ENCODE measurements around the gene PRKCZ. TPM values are rescaled to one million over a fixed set of nuclear protein-coding genes. Genes with fewer than 3 reads are reported as not detected.

Gene PRKCZ
- total RNA-seq, 1 experiment from 2014 or later: 45.9 TPM

DNA sequence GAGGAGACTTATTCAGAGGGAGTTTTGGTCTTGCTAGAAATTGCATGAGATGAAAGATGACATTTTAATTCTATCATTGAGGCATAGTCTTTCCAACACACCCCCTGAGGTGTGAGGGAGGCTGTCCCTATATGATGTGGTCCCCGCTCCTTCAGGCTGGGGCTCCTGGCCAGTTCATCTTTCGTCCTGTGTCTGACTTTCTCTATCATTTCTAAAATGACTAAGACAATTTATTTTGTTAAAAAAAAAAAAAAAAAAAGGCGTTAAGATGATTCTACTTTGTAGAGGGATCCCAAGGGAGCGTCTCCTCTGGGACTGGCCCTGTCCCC lies 50.5 kb downstream of the PRKCZ start:
- Mint-ChIP-seq H3K27ac (ENCODE audit: unreplicated experiment) (no peak overlapping the region), H3K9me3 (ENCODE audit: unreplicated experiment) (peaks cover 9% of the 10 kb centered on the region), H3K36me3 (ENCODE audit: insufficient read depth, unreplicated experiment) (peaks cover 16% of the 10 kb centered on the region), H3K4me1 (ENCODE audit: low read depth, unreplicated experiment) (no peaks in the 10 kb centered on the region), H3K4me3 (ENCODE audit: unreplicated experiment) (no peak overlapping the region), H3K27me3 (ENCODE audit: insufficient read depth, unreplicated experiment) (no peaks in the 10 kb centered on the region)
- Histone ChIP-seq H3K4me3 (ENCODE audit: low read depth, low read length) (no peak overlapping the region), H3K9me3 (peaks cover 11% of the 10 kb centered on the region), H3K4me1 (no peaks in the 10 kb centered on the region), H3K27me3 (replicated peaks; ENCODE audit: control insufficient read depth, insufficient read depth, low read length) (no peaks in the 10 kb centered on the region), H3K36me3 (ENCODE audit: control insufficient read depth, insufficient read depth, low read length) (no peaks in the 10 kb centered on the region; the same call in 1 of the 2 replicates)
- BruUV-seq (replicated peaks): no TSS peak
- POLR2A ChIA-PET: no interaction called here
- no peak for DNase-seq
- CTCF ChIA-PET: no interaction called here
- TF ChIP-seq, protein P1, sequence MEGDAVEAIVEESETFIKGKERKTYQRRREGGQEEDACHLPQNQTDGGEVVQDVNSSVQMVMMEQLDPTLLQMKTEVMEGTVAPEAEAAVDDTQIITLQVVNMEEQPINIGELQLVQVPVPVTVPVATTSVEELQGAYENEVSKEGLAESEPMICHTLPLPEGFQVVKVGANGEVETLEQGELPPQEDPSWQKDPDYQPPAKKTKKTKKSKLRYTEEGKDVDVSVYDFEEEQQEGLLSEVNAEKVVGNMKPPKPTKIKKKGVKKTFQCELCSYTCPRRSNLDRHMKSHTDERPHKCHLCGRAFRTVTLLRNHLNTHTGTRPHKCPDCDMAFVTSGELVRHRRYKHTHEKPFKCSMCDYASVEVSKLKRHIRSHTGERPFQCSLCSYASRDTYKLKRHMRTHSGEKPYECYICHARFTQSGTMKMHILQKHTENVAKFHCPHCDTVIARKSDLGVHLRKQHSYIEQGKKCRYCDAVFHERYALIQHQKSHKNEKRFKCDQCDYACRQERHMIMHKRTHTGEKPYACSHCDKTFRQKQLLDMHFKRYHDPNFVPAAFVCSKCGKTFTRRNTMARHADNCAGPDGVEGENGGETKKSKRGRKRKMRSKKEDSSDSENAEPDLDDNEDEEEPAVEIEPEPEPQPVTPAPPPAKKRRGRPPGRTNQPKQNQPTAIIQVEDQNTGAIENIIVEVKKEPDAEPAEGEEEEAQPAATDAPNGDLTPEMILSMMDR (IDR thresholded peaks at IDR 0.05; ENCODE audit: insufficient read depth in 1 of 2, low read depth in 1 of 2, low read length in 1 of 2, severe bottlenecking in 1 of 2, unreplicated experiment in 1 of 2): no peak
- intact Hi-C loops (cut with micrococcal nuclease; ENCODE audit: unreplicated experiment): no loop called here

DNA sequence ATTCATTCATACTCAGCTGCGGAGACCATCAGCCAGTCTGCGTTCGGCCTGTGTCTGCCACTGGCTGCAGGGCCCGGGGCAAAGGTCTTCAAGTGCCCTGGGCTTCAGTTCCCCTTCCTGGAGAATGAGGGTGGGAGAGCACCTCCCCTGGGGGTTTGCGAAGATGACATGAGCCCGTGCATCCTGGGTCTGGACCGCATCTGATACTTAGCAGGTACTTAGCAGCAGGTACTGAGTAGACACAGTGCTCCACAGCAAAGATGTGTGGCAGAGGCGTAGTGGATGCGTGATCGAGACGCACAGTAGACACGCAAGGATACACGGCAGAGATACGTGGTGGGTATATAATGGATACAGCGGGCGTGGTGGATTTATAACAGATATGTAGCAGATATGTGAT lies 51.3 kb downstream of the PRKCZ start:
- Histone ChIP-seq H3K36me3 (ENCODE audit: control insufficient read depth, insufficient read depth, low read length) (peaks cover under 1% of the 10 kb centered on the region; the same call in 1 of the 2 replicates), H3K9me3 (peaks cover 9% of the 10 kb centered on the region), H3K4me3 (ENCODE audit: low read depth, low read length) (no peak overlapping the region), H3K4me1 (no peaks in the 10 kb centered on the region), H3K27me3 (replicated peaks; ENCODE audit: control insufficient read depth, insufficient read depth, low read length) (no peaks in the 10 kb centered on the region)
- Mint-ChIP-seq H3K4me1 (ENCODE audit: low read depth, unreplicated experiment) (no peaks in the 10 kb centered on the region), H3K27ac (ENCODE audit: unreplicated experiment) (peak overlapping the region; percentile 5), H3K9me3 (ENCODE audit: unreplicated experiment) (peaks cover 9% of the 10 kb centered on the region), H3K27me3 (ENCODE audit: insufficient read depth, unreplicated experiment) (no peaks in the 10 kb centered on the region), H3K36me3 (ENCODE audit: insufficient read depth, unreplicated experiment) (peaks cover 16% of the 10 kb centered on the region), H3K4me3 (ENCODE audit: unreplicated experiment) (no peak overlapping the region)
- ChIA-PET POLR2A (no interaction called here), CTCF (no interaction called here)
- TF ChIP-seq, protein P1 (IDR thresholded peaks at IDR 0.05; ENCODE audit: insufficient read depth in 1 of 2, low read depth in 1 of 2, low read length in 1 of 2, severe bottlenecking in 1 of 2, unreplicated experiment in 1 of 2): no peak
- intact Hi-C loops (cut with micrococcal nuclease; ENCODE audit: unreplicated experiment): no loop called here
- no peak for DNase-seq
- BruUV-seq (replicated peaks): no TSS peak

DNA sequence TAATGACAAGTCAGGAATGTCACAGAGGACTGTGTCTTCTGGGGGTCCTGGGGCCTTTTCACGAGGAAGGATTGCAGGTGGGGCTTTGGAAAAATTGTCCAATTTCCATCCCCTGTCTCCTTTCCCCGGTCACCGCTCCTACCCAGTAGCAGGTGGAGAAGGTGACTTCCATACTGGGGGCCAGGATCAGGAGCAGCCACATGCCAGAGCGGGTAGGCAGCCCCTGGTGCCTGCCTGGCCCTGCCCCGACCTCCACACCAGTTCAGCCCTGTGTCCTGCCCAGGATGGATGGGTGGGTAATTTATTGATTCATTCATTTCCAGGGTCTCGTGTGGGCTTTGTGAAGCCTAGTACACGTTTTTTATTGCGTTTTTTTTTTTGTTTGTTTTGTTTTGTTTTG lies 51.7 kb downstream of the PRKCZ start:
- no TSS peak for BruUV-seq (replicated peaks)
- ChIA-PET POLR2A (no interaction called here), CTCF (no interaction called here)
- TF ChIP-seq, protein P1 (IDR thresholded peaks at IDR 0.05; ENCODE audit: insufficient read depth in 1 of 2, low read depth in 1 of 2, low read length in 1 of 2, severe bottlenecking in 1 of 2, unreplicated experiment in 1 of 2): no peak
- no peaks in the 10 kb centered on the region for H3K4me1 Mint-ChIP-seq (ENCODE audit: low read depth, unreplicated experiment)
- peaks cover 9% of the 10 kb centered on the region for H3K9me3 Mint-ChIP-seq (ENCODE audit: unreplicated experiment)
- H3K36me3 ChIP-seq (ENCODE audit: control insufficient read depth, insufficient read depth, low read length): peaks cover 2% of the 10 kb centered on the region; the same call in 1 of the 2 replicates
- intact Hi-C loops (cut with micrococcal nuclease; ENCODE audit: unreplicated experiment): no loop called here
- no peaks in the 10 kb centered on the region for H3K4me1 ChIP-seq
- H3K4me3 Mint-ChIP-seq (ENCODE audit: unreplicated experiment): no peak overlapping the region
- no peaks in the 10 kb centered on the region for H3K27me3 Mint-ChIP-seq (ENCODE audit: insufficient read depth, unreplicated experiment)
- no peaks in the 10 kb centered on the region for H3K27me3 ChIP-seq (replicated peaks; ENCODE audit: control insufficient read depth, insufficient read depth, low read length)
- H3K27ac Mint-ChIP-seq (ENCODE audit: unreplicated experiment): peak overlapping the region; percentile 5
- peaks cover 16% of the 10 kb centered on the region for H3K36me3 Mint-ChIP-seq (ENCODE audit: insufficient read depth, unreplicated experiment)
- peaks cover 5% of the 10 kb centered on the region for H3K9me3 ChIP-seq
- H3K4me3 ChIP-seq (ENCODE audit: low read depth, low read length): no peak overlapping the region
- no peak for DNase-seq
